SW480 (cell line): ENCODE results near the gene NPC2.
"Not testable (repeated sequence)": the region's sequence is repeated elsewhere in the genome, so short reads cannot be mapped to it uniquely, and the experiment has no call there.

Experiments
- DNase-seq: peaks from one replicate; pipeline ENCODE4 v3.0.0-alpha.2; 2016; ENCODE audit warnings: low spot score

Gene NPC2

GRCh38 chr14:74469548-74470518, 23.3 kb downstream of the NPC2 start:
- no peak for DNase-seq

- DNase-seq: no peak
These were observed 24.6 kb downstream of the NPC2 start for GRCh38 chr14:74468513-74468912.

DNA sequence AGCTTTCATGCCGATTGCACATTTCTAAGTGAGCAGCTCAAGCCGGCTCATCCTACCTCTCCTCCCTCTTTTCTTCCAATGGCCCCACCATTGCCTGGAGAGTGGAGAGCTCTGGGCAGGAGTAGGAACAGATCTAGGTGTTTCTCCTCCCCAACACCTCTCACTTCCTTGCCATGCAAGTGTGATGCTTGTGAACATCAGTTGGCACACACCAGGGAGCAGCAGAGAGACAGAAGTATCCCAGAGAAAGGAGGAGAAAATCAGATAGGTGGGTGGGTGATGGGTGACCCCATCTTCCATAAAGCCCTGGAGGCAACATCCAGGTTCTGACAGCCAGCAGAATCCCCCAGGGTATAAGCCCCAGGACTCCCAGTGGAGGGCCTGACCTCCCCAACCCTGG, 27.8 kb downstream of the NPC2 start:
- DNase-seq: no peak

GRCh38 chr14:74464785-74465184, 28.3 kb downstream of the NPC2 start:
- no peak for DNase-seq

DNA sequence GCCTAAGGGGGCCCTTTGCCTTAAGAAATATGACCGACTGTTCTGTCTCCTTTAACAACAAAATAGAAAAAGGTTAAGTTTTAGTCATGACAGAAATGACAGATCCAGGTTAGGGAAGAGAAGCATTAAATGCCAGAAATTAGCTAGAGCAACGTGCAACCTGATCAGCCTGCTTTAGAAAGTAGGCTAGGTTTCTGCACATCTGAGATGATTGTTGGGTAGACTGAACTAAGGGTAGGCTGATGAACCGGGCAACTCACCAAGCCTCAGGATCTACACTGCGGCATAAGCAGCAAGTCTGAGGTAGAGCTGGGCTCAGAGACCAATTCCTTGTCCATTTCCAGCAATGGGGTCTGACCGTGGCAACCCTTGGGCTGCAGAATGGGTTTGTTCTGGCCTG, 29.4 kb downstream of the NPC2 start:
- DNase-seq: no peak

DNA sequence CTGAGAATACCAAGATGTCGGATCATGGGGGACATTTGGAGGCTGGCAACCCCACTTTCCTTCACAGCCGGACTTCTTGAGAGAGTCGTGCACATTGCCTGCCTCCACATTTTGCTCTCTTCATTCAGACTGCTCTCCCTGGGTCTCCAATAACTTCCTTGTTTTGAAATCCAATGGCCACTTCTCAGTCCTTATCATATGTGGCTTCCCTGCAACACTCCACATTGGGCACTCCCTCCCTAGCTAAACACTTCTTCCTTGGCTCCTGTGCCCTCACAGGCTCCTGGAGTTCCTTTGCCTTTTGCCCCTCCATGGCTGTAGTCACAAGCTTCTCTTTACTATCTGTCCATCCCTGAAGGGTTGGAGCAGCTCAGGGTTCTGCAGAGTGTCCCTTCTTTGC, 30.1 kb downstream of the NPC2 start:
- DNase-seq: no peak

- no peak for DNase-seq
These were observed 33.1 kb downstream of the NPC2 start for GRCh38 chr14:74459976-74460375.

- peak; percentile 47 for DNase-seq
These were observed 33.7 kb downstream of the NPC2 start for GRCh38 chr14:74459289-74459946.

GRCh38 chr14:74457565-74457895, 35.6 kb downstream of the NPC2 start:
- DNase-seq: no peak

- DNase-seq: no peak
These were observed 36.2 kb downstream of the NPC2 start for GRCh38 chr14:74456684-74457564.

GRCh38 chr14:74454397-74454796, 38.7 kb downstream of the NPC2 start:
- DNase-seq: not testable (repeated sequence)

DNA sequence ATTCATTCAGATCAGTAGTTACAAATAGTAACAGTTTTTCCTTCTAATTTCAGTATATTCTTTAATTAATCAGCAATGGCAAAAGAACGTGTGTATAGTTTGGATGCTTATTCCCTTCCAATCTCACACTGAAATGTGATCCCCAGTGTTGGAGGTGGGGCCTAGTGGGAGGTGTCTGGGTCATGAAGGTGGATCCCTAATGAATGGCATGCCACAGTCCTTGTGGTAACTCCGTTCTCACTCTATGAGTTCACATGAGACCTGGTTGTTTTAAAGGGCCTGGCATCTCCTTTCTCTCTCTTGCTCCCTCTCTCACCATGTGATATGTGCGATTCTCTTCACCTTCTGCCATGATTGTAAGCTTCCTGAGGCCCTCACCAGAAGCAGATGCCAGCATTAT, 48.2 kb downstream of the NPC2 start:
- peak; percentile 72 for DNase-seq

- DNase-seq: no peak
These were observed 50.3 kb downstream of the NPC2 start for GRCh38 chr14:74442757-74443156.

DNA sequence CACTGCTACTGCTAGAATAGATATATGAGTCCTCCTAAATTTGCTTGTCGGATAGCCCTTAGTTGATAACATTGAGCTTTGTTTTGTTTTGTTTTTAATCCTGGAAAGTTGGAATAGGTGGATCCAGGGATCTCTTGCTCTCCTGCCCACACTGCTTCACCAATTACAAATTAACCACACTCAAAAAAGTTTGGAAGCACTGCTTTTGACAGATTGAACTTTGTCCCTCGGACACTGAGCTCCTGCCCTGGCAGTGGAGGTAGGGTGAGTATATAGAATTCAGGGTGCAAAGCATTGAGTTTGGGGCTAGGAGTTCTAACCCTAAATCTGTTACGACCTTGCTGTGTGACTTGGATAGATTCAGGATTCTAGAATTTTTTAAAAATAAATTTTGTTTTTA, 52.0 kb downstream of the NPC2 start:
- DNase-seq: no peak

- DNase-seq: no peak
These were observed 54.7 kb downstream of the NPC2 start for GRCh38 chr14:74438351-74438915.

DNA sequence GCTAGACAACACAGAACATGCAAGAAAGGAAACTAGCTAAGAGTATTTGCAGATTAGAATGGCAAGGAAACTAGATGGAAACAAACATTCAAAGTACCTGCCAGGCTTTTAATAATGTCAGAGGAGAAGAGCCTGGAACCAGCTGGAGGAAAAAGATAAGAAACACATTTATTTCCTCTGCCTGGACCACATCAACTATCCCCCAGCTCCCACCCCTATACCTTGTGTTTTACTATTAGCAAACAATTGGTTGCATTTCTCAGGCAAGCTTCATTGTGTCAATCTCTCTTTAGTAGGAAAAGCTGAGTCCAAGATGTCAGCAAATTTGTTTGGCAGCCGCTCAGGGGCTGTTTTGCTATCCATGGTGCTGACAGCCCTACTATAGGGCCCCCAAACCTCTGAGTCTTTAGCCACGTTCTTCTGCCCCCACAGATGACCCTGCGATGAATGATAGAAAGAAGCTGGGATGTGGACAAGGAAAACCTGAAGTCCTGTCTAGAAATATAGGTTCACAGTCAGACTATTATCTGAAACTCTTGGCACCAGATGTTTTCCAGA, 55.5 kb downstream of the NPC2 start:
- no peak for DNase-seq

DNA sequence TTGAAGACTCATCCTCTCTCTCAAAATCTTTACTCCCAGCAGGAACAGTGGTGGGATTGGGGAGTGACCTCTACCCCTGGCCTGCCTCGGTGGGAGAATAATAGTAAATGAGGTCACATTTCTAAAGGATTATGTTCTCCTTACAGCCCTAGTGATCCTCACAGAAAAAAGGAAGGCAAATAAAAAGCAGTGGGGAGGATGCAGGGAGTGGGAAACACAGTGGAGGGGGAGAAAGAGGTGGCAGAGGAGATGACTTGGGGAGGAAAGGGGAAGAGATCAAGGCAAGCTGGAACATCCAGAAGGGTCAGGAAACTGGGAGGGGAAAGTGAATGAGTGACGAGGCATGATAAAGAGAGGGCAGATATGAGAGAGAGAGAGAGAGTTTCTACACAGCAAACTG, 58.8 kb downstream of the NPC2 start:
- DNase-seq: no peak

- DNase-seq: no peak
These were observed 63.1 kb downstream of the NPC2 start for GRCh38 chr14:74429991-74430390.
